Astrocyte (in vitro differentiated cells and primary cell): ENCODE measurements around the gene SLITRK4. TPM values are rescaled to one million over a fixed set of nuclear protein-coding genes. Genes with fewer than 3 reads are reported as not detected.

Source experiments
- DNase-seq: peaks from one replicate; pipeline ENCODE4 v3.0.0-alpha.2; 2010; ENCODE audit warnings: low read depth
- FAIRE-seq: peaks from 2 replicates; lab custom pipeline; 2011; peaks lifted over from hg19 to GRCh38; lab: Jason Lieb, UNC
- H2AFZ ChIP-seq: 2 replicates; pipeline ENCODE4 v1.6.0; 2012; ENCODE audit warnings: low read depth, low read length, inconsistent platforms
- H3K27ac ChIP-seq: 2 replicates; pipeline ENCODE4 v1.5.1; 2011; ENCODE audit warnings: low read depth, low read length, inconsistent platforms
- H3K27me3 ChIP-seq: 2 replicates; pipeline ENCODE4 v1.6.0; 2011; ENCODE audit warnings: low read length, inconsistent platforms; ENCODE audit not compliant: insufficient read depth
- H3K36me3 ChIP-seq: 2 replicates; pipeline ENCODE4 v1.5.1; 2011; ENCODE audit warnings: low read length, inconsistent platforms; ENCODE audit not compliant: insufficient read depth
- H3K4me1 ChIP-seq: 2 replicates; pipeline ENCODE4 v1.5.1; 2011; ENCODE audit warnings: low read length, inconsistent platforms; ENCODE audit not compliant: insufficient read depth
- H3K4me2 ChIP-seq: 2 replicates; pipeline ENCODE4 v1.6.0; 2012; ENCODE audit warnings: low read length, inconsistent platforms
- H3K4me3 ChIP-seq: 2 replicates; pipeline ENCODE4 v1.5.1; 2011; ENCODE audit warnings: low read depth, mild to moderate bottlenecking, low read length, inconsistent platforms; ENCODE audit not compliant: insufficient read depth
- H3K79me2 ChIP-seq: 2 replicates; pipeline ENCODE4 v1.6.0; 2012; ENCODE audit warnings: mild to moderate bottlenecking, low read length, inconsistent platforms; ENCODE audit not compliant: insufficient read depth
- H3K9ac ChIP-seq: 2 replicates; pipeline ENCODE4 v1.6.0; 2012; ENCODE audit warnings: mild to moderate bottlenecking, low read length, inconsistent platforms
- H3K9me3 ChIP-seq: 2 replicates; pipeline ENCODE4 v1.5.1; 2012; ENCODE audit warnings: low read depth, mild to moderate bottlenecking, low read length, inconsistent platforms; ENCODE audit not compliant: insufficient read depth
- H4K20me1 ChIP-seq: 2 replicates; pipeline ENCODE4 v1.6.0; 2012; ENCODE audit warnings: low read length, inconsistent platforms; ENCODE audit not compliant: insufficient read depth
- H3K27ac Mint-ChIP-seq: one replicate; pipeline ENCODE4 v1.8.0; 2021; ENCODE audit warnings: mild to moderate bottlenecking, mixed read lengths; ENCODE audit not compliant: unreplicated experiment
- H3K27me3 Mint-ChIP-seq: one replicate; pipeline ENCODE4 v1.8.0; 2021; ENCODE audit warnings: low read depth, mixed read lengths; ENCODE audit not compliant: unreplicated experiment
- H3K36me3 Mint-ChIP-seq: one replicate; pipeline ENCODE4 v1.8.0; 2021; ENCODE audit warnings: low read depth, mixed read lengths; ENCODE audit not compliant: unreplicated experiment
- H3K4me1 Mint-ChIP-seq: one replicate; pipeline ENCODE4 v1.8.0; 2021; ENCODE audit warnings: low read depth, mixed read lengths; ENCODE audit not compliant: unreplicated experiment
- H3K4me3 Mint-ChIP-seq: one replicate; pipeline ENCODE4 v1.8.0; 2021; ENCODE audit warnings: mild to moderate bottlenecking, moderate library complexity, mixed read lengths; ENCODE audit not compliant: unreplicated experiment
- H3K9me3 Mint-ChIP-seq: one replicate; pipeline ENCODE4 v1.8.0; 2021; ENCODE audit warnings: mild to moderate bottlenecking, mixed read lengths; ENCODE audit not compliant: unreplicated experiment
- EZH2 ChIP-seq: IDR thresholded peaks from 2 replicates; pipeline ENCODE4 v1.6.1; 2012; ENCODE audit warnings: mild to moderate bottlenecking, low read length, inconsistent platforms; ENCODE audit not compliant: insufficient read depth
- total RNA-seq: library from RNA; stranded (reverse); gene quantifications from 2 replicates; pipeline ENCODE4 v1.2.1, GENCODE V29; 2021
- TF ChIP-seq, protein P1 (sequence below): IDR thresholded peaks from 2 replicates; pipeline ENCODE4 v1.5.1; 2011; ENCODE audit warnings: low read depth, mild to moderate bottlenecking, inconsistent platforms, low read length, moderate library complexity; ENCODE audit not compliant: insufficient read depth

SLITRK4 gene
- total RNA-seq, 1 donor from 2014 or later, result 2.7 TPM

DNA sequence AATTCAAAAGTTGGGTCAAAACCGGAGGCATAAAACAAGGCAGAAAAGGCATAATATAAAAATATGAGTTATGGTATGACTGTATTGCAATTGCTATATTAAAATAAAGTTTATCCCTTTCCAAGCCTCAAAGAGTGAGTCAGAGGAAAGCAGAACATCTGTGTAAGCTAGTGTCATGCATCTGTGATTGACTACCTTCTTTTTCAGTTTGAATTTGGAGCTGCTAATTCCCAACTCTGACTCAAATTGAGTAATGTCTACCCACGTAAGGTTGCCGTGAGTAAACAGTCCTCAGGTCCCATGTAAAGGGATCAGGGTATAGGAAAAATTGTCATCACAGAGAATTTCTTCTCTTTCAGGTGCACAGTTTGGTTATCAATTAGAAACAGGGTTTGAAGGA, 6.5 kb upstream of the SLITRK4 start:
- no peak for TF ChIP-seq EZH2
- TF ChIP-seq, protein P1, sequence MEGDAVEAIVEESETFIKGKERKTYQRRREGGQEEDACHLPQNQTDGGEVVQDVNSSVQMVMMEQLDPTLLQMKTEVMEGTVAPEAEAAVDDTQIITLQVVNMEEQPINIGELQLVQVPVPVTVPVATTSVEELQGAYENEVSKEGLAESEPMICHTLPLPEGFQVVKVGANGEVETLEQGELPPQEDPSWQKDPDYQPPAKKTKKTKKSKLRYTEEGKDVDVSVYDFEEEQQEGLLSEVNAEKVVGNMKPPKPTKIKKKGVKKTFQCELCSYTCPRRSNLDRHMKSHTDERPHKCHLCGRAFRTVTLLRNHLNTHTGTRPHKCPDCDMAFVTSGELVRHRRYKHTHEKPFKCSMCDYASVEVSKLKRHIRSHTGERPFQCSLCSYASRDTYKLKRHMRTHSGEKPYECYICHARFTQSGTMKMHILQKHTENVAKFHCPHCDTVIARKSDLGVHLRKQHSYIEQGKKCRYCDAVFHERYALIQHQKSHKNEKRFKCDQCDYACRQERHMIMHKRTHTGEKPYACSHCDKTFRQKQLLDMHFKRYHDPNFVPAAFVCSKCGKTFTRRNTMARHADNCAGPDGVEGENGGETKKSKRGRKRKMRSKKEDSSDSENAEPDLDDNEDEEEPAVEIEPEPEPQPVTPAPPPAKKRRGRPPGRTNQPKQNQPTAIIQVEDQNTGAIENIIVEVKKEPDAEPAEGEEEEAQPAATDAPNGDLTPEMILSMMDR, result no peak
- Histone ChIP-seq H3K36me3 (no peaks in the 10 kb centered on the region), H2AFZ (no peak overlapping the region), H3K4me1 (no peaks in the 10 kb centered on the region), H3K9ac (no peak overlapping the region), H3K27me3 (no peaks in the 10 kb centered on the region), H3K9me3 (no peaks in the 10 kb centered on the region), H3K4me3 (no peak overlapping the region), H3K79me2 (no peaks in the 10 kb centered on the region), H4K20me1 (no peaks in the 10 kb centered on the region), H3K27ac (no peak overlapping the region), H3K4me2 (no peak overlapping the region)
- H3K4me1 Mint-ChIP-seq, result no peaks in the 10 kb centered on the region
- H3K27ac Mint-ChIP-seq, result no peak overlapping the region
- H3K4me3 Mint-ChIP-seq, result no peak overlapping the region
- H3K27me3 Mint-ChIP-seq, result no peaks in the 10 kb centered on the region
- no peaks in the 10 kb centered on the region for H3K36me3 Mint-ChIP-seq
- H3K9me3 Mint-ChIP-seq, result no peaks in the 10 kb centered on the region
- FAIRE-seq, result no peak
- DNase-seq, result no peak

DNA sequence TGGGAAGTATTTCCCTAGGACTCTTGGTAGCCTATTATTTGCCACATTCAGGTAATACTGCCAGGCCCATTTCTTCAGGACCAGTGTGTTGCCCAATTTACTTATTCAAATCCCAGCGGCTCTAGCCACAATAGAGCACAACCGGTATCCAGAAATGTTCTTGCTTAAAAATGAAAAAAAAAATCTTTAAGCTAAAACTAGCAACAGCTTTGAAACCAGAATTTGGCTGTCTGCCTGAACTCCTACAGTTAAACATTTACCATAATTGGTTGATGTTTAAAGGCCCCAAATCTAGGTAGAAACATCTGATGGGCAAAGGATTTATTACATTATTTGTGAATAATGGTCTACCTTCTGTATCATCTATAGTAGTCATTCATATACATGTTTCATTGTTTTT, 930 bp upstream of the SLITRK4 start:
- Histone ChIP-seq H3K4me3 (no peak overlapping the region), H2AFZ (no peak overlapping the region), H3K4me2 (no peak overlapping the region), H3K36me3 (no peaks in the 10 kb centered on the region), H3K9ac (no peak overlapping the region), H4K20me1 (no peaks in the 10 kb centered on the region), H3K27me3 (peaks cover 4% of the 10 kb centered on the region), H3K27ac (no peak overlapping the region), H3K79me2 (no peaks in the 10 kb centered on the region), H3K4me1 (no peaks in the 10 kb centered on the region), H3K9me3 (no peaks in the 10 kb centered on the region)
- no peak for DNase-seq
- Mint-ChIP-seq H3K27me3 (no peaks in the 10 kb centered on the region), H3K36me3 (no peaks in the 10 kb centered on the region), H3K27ac (no peak overlapping the region), H3K4me3 (no peak overlapping the region), H3K9me3 (no peaks in the 10 kb centered on the region), H3K4me1 (no peaks in the 10 kb centered on the region)
- no peak for FAIRE-seq
- no peak for TF ChIP-seq EZH2
- TF ChIP-seq, protein P1, result no peak

DNA sequence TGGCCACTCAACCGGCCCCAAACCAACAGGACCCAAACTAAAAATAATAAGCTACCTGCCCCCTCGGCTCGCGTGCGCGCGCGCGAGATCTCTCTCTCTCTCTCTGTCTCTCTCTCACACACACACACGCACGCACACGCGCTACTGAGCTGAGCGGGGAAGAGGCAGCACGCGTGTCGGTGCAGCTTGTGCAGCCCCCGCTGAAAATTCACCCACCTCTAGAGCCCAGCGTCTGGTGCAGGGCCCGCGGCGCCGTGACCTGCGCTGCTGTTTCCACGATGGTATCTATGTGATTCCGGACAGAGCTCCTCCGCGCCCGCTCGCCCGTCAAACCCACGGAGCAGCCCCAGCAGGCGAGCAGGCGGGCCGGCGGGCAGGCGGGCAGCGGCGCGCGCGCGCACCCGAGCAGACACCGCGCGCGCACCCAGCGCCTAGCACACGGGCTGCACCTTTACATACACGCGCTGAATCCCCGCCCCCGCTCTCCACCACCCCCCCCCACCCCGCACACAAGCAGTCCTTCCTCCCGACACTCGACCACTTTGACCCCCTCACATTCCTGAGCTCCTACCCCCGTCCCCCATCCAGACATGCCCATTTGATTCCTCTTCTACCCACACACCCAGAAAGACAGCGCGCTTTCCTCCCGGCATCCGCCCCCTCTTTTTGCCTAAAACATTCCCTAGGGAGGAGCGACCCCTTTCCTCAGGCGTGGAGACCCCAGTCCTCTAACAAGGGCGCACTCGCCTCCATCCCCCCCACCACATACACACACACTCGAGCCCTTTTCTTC, 1.0 kb downstream of the SLITRK4 start:
- Mint-ChIP-seq H3K9me3 (no peaks in the 10 kb centered on the region), H3K4me3 (peak overlapping the region; percentile 80), H3K4me1 (no peaks in the 10 kb centered on the region), H3K27me3 (no peaks in the 10 kb centered on the region), H3K36me3 (no peaks in the 10 kb centered on the region), H3K27ac (no peak overlapping the region)
- no peaks in the 10 kb centered on the region for H3K79me2 ChIP-seq
- H3K9ac ChIP-seq, result no peak overlapping the region
- H3K36me3 ChIP-seq, result no peaks in the 10 kb centered on the region
- H3K4me2 ChIP-seq, result peak overlapping the region; percentile 63
- H2AFZ ChIP-seq, result no peak overlapping the region
- H3K4me1 ChIP-seq, result no peaks in the 10 kb centered on the region
- FAIRE-seq, result no peak
- no peak for DNase-seq
- TF ChIP-seq, protein P1, result no peak
- TF ChIP-seq EZH2, result no peak
- no peak overlapping the region for H3K27ac ChIP-seq
- no peaks in the 10 kb centered on the region for H4K20me1 ChIP-seq
- no peaks in the 10 kb centered on the region for H3K9me3 ChIP-seq
- H3K4me3 ChIP-seq, result peak overlapping the region; percentile 5
- peaks cover 4% of the 10 kb centered on the region for H3K27me3 ChIP-seq
